ENCODE measurements around the gene IMPG1.

- TF ChIP-seq POLR2AphosphoS5 (IDR thresholded peaks at IDR 0.05) (no peak), CTCF (IDR thresholded peaks at IDR 0.05 in 8 of 11, conservative IDR thresholded peaks at IDR 0.05 in 3 of 11) (no peak), POLR2A (IDR thresholded peaks at IDR 0.05) (no peak)
These were observed 71.8 kb downstream of the IMPG1 start for GRCh38 chr6:76000629-76001028.
